T-cell (primary cell): ENCODE results near the gene DDR1. TPM values are rescaled to one million over a fixed set of nuclear protein-coding genes. Genes with fewer than 3 reads are reported as not detected.

Source experiments
- ATAC-seq, 4 experiments: fragments of 200-7000 bp in 3 of 4; fragments of 150-1000 bp in 1 of 4; cut with Tn5 transposase; replicated peaks in 1 of 4; 1 replicate in 3 of 4; 2 replicates in 1 of 4; pipeline ENCODE4 v1.10.0; 2021; ENCODE audit warnings: moderate library complexity in 3 of 4, mild to moderate bottlenecking in 2 of 4, moderate number of reproducible peaks in 1 of 4
- CTCF ChIA-PET, 2 donors: fragments of 300-600 bp; sonication (Branson Sonifier 250); formaldehyde crosslinking; loops; one replicate each; lab custom pipeline; 2022; ENCODE audit warnings: antibody characterized with exemption in 2 of 2; lab: Charles Lee
- POLR2A ChIA-PET, 2 donors: fragments of 300-600 bp; sonication (Branson Sonifier 250); formaldehyde crosslinking; loops; one replicate each; lab custom pipeline; 2022; ENCODE audit warnings: antibody characterized with exemption in 2 of 2; lab: Charles Lee
- DNase-seq, 35 experiments: peaks; one replicate each; pipeline versions ENCODE4 v3.0.0 to v3.0.0-alpha.2; 2013 to 2023
- H3K27ac ChIP-seq: one replicate; pipeline ENCODE4 v1.5.1; 2013; ENCODE audit warnings: low read length
- H3K27me3 ChIP-seq, 2 experiments: replicated peaks in 1 of 2; 1 replicate in 1 of 2; 2 replicates in 1 of 2; pipeline versions ENCODE4 v1.6.1 to v1.7.0; 2013; ENCODE audit warnings: low read length in 1 of 2, mixed read lengths in 1 of 2; ENCODE audit not compliant: control insufficient read depth in 2 of 2, insufficient read depth in 2 of 2; ENCODE audit errors: extremely low read depth in 1 of 2
- H3K36me3 ChIP-seq, 2 donors: 1 replicate in 1 of 2; 2 replicates in 1 of 2; pipeline versions ENCODE4 v1.6.1 to v1.7.0; 2013; ENCODE audit warnings: low read length in 1 of 2; ENCODE audit not compliant: control insufficient read depth in 2 of 2, insufficient read depth in 1 of 2; ENCODE audit errors: extremely low read depth in 1 of 2
- H3K4me1 ChIP-seq, 2 experiments: 1 replicate in 1 of 2; 2 replicates in 1 of 2; pipeline versions ENCODE4 v1.6.1 to v1.7.0; 2013; ENCODE audit warnings: low read length in 2 of 2, mixed read lengths in 1 of 2; ENCODE audit not compliant: insufficient read depth in 2 of 2, control insufficient read depth in 1 of 2; ENCODE audit errors: extremely low read depth in 1 of 2
- H3K4me3 ChIP-seq, 2 donors: 1 replicate in 1 of 2; 2 replicates in 1 of 2; pipeline versions ENCODE4 v1.5.1 to v1.7.0; 2013; ENCODE audit warnings: mild to moderate bottlenecking in 2 of 2, low read length in 1 of 2, moderate library complexity in 1 of 2; ENCODE audit not compliant: control insufficient read depth in 1 of 2; ENCODE audit errors: extremely low read depth in 1 of 2
- H3K9me3 ChIP-seq: 2 replicates; pipeline ENCODE4 v1.7.0; 2013
- H3K27ac Mint-ChIP-seq, 2 donors: one replicate each; pipeline ENCODE4 v1.8.0; 2020 to 2021; ENCODE audit warnings: mild to moderate bottlenecking in 2 of 2, mixed read lengths in 2 of 2
- H3K27me3 Mint-ChIP-seq, 2 donors: one replicate each; pipeline ENCODE4 v1.8.0; 2021 to 2022; ENCODE audit warnings: mixed read lengths in 2 of 2
- H3K36me3 Mint-ChIP-seq: one replicate; pipeline ENCODE4 v1.8.0; 2021; ENCODE audit warnings: mixed read lengths
- H3K4me1 Mint-ChIP-seq, 3 donors: one replicate each; pipeline ENCODE4 v1.8.0; 2020 to 2022; ENCODE audit warnings: mixed read lengths in 3 of 3, mild to moderate bottlenecking in 1 of 3
- H3K4me3 Mint-ChIP-seq, 3 donors: one replicate each; pipeline ENCODE4 v1.8.0; 2020 to 2022; ENCODE audit warnings: mild to moderate bottlenecking in 3 of 3, mixed read lengths in 3 of 3, moderate library complexity in 3 of 3
- H3K9me3 Mint-ChIP-seq, 3 donors: one replicate each; pipeline ENCODE4 v1.8.0; 2020 to 2022; ENCODE audit warnings: mixed read lengths in 3 of 3
- WGBS: methylation state at CpG from one replicate; pipeline ENCODE4 v1.1.5; 2013; ENCODE audit warnings: missing lambda C conversion rate; ENCODE audit not compliant: insufficient coverage; 5-methylcytosine and 5-hydroxymethylcytosine counted together
- total RNA-seq, 35 experiments: library from RNA in 6 of 35; stranded (reverse) in 6 of 35; fragments of 120-200 nt in 1 of 35; gene quantifications; one replicate each; pipeline versions ENCODE4 v1.2.1 to v1.2.4 and lab custom pipeline; 2013 to 2026

Gene DDR1
- total RNA-seq, 5 donors from 2014 or later (not counting 1 experiment from before 2014, with no cell fraction given): 8.8 to 23.9 (median 19.3) TPM

GRCh38 chr6:30895343-30895742 is 11.0 kb downstream of the DDR1 start:
- H3K27me3 Mint-ChIP-seq: no peaks in the 10 kb centered on the region
- 81% methylated on average over 10 of the region's 10 CpGs for WGBS
- H3K4me1 Mint-ChIP-seq: no peaks in the 10 kb centered on the region
- POLR2A ChIA-PET: no interaction called here
- no peak overlapping the region for H3K27ac ChIP-seq
- H3K4me1 ChIP-seq: no peaks in the 10 kb centered on the region
- DNase-seq: no peak
- H3K9me3 ChIP-seq: no peaks in the 10 kb centered on the region
- H3K36me3 Mint-ChIP-seq: peaks cover 24% of the 10 kb centered on the region
- ATAC-seq: no peak
- CTCF ChIA-PET: interaction anchor here in 1 of 2 donors (0.5 to 0.9 kb wide), 2 partner anchors 118 to 192 kb away, joined by 3 read pairs; no protein-coding TSS in a partner anchor
- no peaks in the 10 kb centered on the region for H3K9me3 Mint-ChIP-seq
- H3K4me3 ChIP-seq: no peak overlapping the region
- H3K27ac Mint-ChIP-seq: no peak overlapping the region
- H3K36me3 ChIP-seq: peaks cover 19 to 24% of the 10 kb centered on the region in 2 donors
- peaks cover 0 to 3% of the 10 kb centered on the region in 2 experiments for H3K27me3 ChIP-seq
- no peak overlapping the region for H3K4me3 Mint-ChIP-seq

GRCh38 chr6:30896541-30896940 is 12.2 kb downstream of the DDR1 start:
- H3K4me1 ChIP-seq: no peaks in the 10 kb centered on the region
- H3K27ac ChIP-seq: no peak overlapping the region
- Mint-ChIP-seq H3K4me1 (no peaks in the 10 kb centered on the region), H3K27ac (no peak overlapping the region), H3K4me3 (no peak overlapping the region), H3K36me3 (peaks cover 22% of the 10 kb centered on the region), H3K27me3 (no peaks in the 10 kb centered on the region), H3K9me3 (no peaks in the 10 kb centered on the region)
- WGBS: 91% methylated on average over 9 of the region's 13 CpGs
- no peaks in the 10 kb centered on the region for H3K9me3 ChIP-seq
- ATAC-seq (no peak), DNase-seq (no peak)
- ChIA-PET POLR2A (no interaction called here), CTCF (no interaction called here)
- H3K4me3 ChIP-seq: no peak overlapping the region
- H3K27me3 ChIP-seq: peaks cover 0 to 3% of the 10 kb centered on the region in 2 experiments
- peaks cover 15 to 21% of the 10 kb centered on the region in 2 donors for H3K36me3 ChIP-seq

DNA sequence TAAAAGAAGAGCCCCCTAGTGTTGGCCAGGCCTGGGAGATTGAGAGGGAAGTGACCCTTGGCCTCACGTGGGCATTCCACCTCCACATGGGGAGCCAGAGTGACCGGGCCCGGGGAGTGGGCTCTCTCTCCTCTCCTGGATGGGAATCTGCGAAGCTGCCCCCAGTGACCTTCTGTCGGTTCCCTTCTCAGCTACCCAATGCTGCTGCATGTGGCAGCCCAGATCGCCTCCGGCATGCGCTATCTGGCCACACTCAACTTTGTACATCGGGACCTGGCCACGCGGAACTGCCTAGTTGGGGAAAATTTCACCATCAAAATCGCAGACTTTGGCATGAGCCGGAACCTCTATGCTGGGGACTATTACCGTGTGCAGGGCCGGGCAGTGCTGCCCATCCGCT is 13.6 kb downstream of the DDR1 start:
- no peak overlapping the region for H3K27ac ChIP-seq
- Mint-ChIP-seq H3K36me3 (peaks cover 17% of the 10 kb centered on the region), H3K4me1 (peaks cover 0 to 5% (median 0%) of the 10 kb centered on the region in 3 donors), H3K27ac (no peak overlapping the region), H3K9me3 (no peaks in the 10 kb centered on the region), H3K27me3 (no peaks in the 10 kb centered on the region), H3K4me3 (no peak overlapping the region)
- peaks cover 0 to 3% of the 10 kb centered on the region in 2 experiments for H3K27me3 ChIP-seq
- WGBS: 95% methylated on average over 16 of the region's 16 CpGs
- CTCF ChIA-PET: no interaction called here
- peaks cover 10 to 21% of the 10 kb centered on the region in 2 donors for H3K36me3 ChIP-seq
- DNase-seq (no peak), ATAC-seq (no peak)
- no peaks in the 10 kb centered on the region for H3K9me3 ChIP-seq
- POLR2A ChIA-PET: no interaction called here
- H3K4me1 ChIP-seq: no peaks in the 10 kb centered on the region
- H3K4me3 ChIP-seq: no peak overlapping the region

DNA sequence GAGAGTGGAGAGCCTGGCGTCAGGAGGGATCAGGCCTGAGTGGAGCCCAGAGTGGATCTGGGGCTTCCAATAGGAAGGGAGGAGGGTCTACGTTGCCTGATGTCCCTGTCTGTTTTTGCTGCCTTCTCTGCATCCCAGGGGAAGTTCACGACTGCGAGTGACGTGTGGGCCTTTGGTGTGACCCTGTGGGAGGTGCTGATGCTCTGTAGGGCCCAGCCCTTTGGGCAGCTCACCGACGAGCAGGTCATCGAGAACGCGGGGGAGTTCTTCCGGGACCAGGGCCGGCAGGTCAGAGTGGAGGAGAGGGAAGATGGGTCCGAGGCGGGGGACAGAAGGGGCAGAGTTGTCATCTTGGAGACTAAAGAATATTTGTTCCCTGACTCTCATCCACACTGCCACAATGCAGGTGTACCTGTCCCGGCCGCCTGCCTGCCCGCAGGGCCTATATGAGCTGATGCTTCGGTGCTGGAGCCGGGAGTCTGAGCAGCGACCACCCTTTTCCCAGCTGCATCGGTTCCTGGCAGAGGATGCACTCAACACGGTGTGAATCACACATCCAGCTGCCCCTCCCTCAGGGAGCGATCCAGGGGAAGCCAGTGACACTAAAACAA is 14.5 kb downstream of the DDR1 start:
- peaks cover 0 to 5% (median 0%) of the 10 kb centered on the region in 3 donors for H3K4me1 Mint-ChIP-seq
- ChIA-PET CTCF (no interaction called here), POLR2A (interaction anchor here in 1 of 2 donors (0.6 kb wide), 2 partner anchors 49 to 456 kb away, joined by 3 to 5 read pairs; no protein-coding TSS in a partner anchor)
- no peak overlapping the region for H3K27ac Mint-ChIP-seq
- H3K27me3 Mint-ChIP-seq: no peaks in the 10 kb centered on the region
- DNase-seq (no peak), ATAC-seq (no peak)
- Histone ChIP-seq H3K4me1 (no peaks in the 10 kb centered on the region), H3K27ac (no peak overlapping the region), H3K4me3 (no peak overlapping the region), H3K9me3 (no peaks in the 10 kb centered on the region), H3K27me3 (no peaks in the 10 kb centered on the region), H3K36me3 (peaks cover 10 to 16% of the 10 kb centered on the region in 2 donors)
- peaks cover 17% of the 10 kb centered on the region for H3K36me3 Mint-ChIP-seq
- H3K4me3 Mint-ChIP-seq: no peak overlapping the region
- no peaks in the 10 kb centered on the region for H3K9me3 Mint-ChIP-seq
- WGBS: 96% methylated on average over 20 of the region's 23 CpGs

DNA sequence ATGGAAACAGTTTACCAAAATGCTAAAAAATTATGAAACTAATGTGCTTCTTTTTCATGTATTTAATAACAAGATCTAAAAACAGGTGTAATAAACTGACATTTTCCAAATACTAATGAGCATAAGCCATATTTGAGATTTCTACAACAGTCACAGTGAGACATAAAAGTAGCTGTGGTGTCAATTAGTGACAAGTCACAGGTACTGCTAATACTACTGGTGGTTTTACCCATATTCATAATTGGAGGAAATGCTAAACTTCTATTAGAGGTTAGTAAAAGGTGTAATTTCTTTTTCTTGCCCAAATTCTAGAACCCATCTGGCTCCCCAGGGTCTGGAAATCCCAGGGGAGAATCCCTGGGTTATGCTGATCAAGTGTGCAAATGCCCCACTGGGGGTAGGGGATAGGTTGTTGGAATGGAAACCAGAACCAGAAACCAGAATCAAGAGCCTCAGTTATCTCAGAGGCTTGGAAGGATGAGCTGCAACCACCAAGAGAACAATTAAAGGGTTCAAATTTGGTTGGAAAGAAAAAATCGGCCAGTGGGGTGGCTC is 16.6 kb downstream of the DDR1 start:
- no peaks in the 10 kb centered on the region for H3K27me3 ChIP-seq
- no peak overlapping the region for H3K27ac ChIP-seq
- ChIA-PET POLR2A (no interaction called here), CTCF (interaction anchor here in 1 of 2 donors (0.5 kb wide), 1 partner anchor 1967 kb away, joined by 4 read pairs; no protein-coding TSS in a partner anchor)
- H3K36me3 ChIP-seq: peaks cover 6 to 10% of the 10 kb centered on the region in 2 donors
- Mint-ChIP-seq H3K27ac (no peak overlapping the region), H3K27me3 (no peaks in the 10 kb centered on the region), H3K36me3 (peaks cover 11% of the 10 kb centered on the region), H3K4me3 (no peak overlapping the region), H3K9me3 (no peaks in the 10 kb centered on the region), H3K4me1 (peaks cover 0 to 5% (median 0%) of the 10 kb centered on the region in 3 donors)
- no peaks in the 10 kb centered on the region for H3K4me1 ChIP-seq
- DNase-seq: no peak
- no peak overlapping the region for H3K4me3 ChIP-seq
- no peaks in the 10 kb centered on the region for H3K9me3 ChIP-seq
- no peak for ATAC-seq
- no CpG with 5 or more reads among the region's 1 CpG for WGBS

DNA sequence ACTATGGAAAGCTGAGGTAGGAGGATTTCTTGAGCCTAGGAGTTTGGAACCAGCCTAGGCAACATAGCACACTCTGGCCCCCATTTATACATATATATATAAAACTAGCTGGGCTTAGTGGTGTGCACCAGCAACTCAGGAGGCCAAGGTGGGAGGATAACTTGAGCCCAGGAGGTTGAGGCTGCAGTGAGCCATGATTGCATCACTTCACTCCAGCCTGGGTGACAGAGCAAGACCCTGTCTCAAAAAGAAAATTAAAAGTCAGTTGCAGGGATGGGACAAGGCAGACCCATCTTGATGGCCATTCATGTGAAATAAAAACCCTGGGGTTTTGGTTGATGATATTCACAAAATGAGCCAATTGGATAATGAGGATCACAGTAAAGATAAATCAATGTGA is 17.1 kb downstream of the DDR1 start:
- no peak for ATAC-seq
- CTCF ChIA-PET: interaction anchor here in 1 of 2 donors (0.5 kb wide), 1 partner anchor 1967 kb away, joined by 4 read pairs; no protein-coding TSS in a partner anchor
- H3K4me3 Mint-ChIP-seq: no peak overlapping the region

More for the DNA sequence above, 17.1 kb downstream of the DDR1 start:
- H3K4me1 ChIP-seq: no peaks in the 10 kb centered on the region
- H3K27ac ChIP-seq: no peak overlapping the region
- no peak overlapping the region for H3K4me3 ChIP-seq
- H3K4me1 Mint-ChIP-seq: peaks cover 0 to 5% (median 0%) of the 10 kb centered on the region in 3 donors
- no peaks in the 10 kb centered on the region for H3K27me3 ChIP-seq
- DNase-seq: no peak
- no peaks in the 10 kb centered on the region for H3K9me3 Mint-ChIP-seq
- no peaks in the 10 kb centered on the region for H3K27me3 Mint-ChIP-seq
- H3K36me3 ChIP-seq: peaks cover 6 to 10% of the 10 kb centered on the region in 2 donors
- H3K36me3 Mint-ChIP-seq: peaks cover 11% of the 10 kb centered on the region
- H3K27ac Mint-ChIP-seq: no peak overlapping the region
- no peaks in the 10 kb centered on the region for H3K9me3 ChIP-seq
- POLR2A ChIA-PET: interaction anchor here in 1 of 2 donors (0.6 kb wide), 1 partner anchor 12 kb away, joined by 5 read pairs; no protein-coding TSS in a partner anchor
